ENCODE data around the gene CC2D2A. TPM values are rescaled to one million over a fixed set of nuclear protein-coding genes. Genes with fewer than 3 reads are reported as not detected.

Gene CC2D2A
- total and polyA plus RNA-seq, 10 of the 15 experiments (the other 5 are each of a cell fraction or from before 2014, with no cell fraction given), result 0.04 to 1.1 (median 0.26) TPM

GRCh38 chr4:15502384-15502783 is 32.7 kb downstream of the CC2D2A start:
- POLR2A ChIA-PET, result no interaction called here
- Histone ChIP-seq H4K20me1 (ENCODE audit: control insufficient read depth, insufficient read depth) (no peaks in the 10 kb centered on the region), H3K9me3 (replicated peaks; ENCODE audit: control insufficient read depth, insufficient read depth, low read length) (no peaks in the 10 kb centered on the region), H3K4me1 (ENCODE audit: control insufficient read depth, insufficient read depth, low read length) (no peaks in the 10 kb centered on the region), H3K36me3 (ENCODE audit: control insufficient read depth in 2 of 2, insufficient read depth in 2 of 2, low read length in 1 of 2) (no peaks in the 10 kb centered on the region), H3K4me2 (ENCODE audit: control insufficient read depth, insufficient read depth) (no peak overlapping the region), H2AFZ (ENCODE audit: control insufficient read depth, low read depth, low read length) (no peak overlapping the region), H3K4me3 (no peak overlapping the region), H3K9ac (ENCODE audit: control insufficient read depth, insufficient read depth, low read length) (no peak overlapping the region), H3K27ac (ENCODE audit: control insufficient read depth, insufficient read depth) (no peak overlapping the region), H3K79me2 (ENCODE audit: control insufficient read depth, insufficient read depth, low read length) (no peaks in the 10 kb centered on the region), H3K27me3 (replicated peaks in 1 of 2; ENCODE audit: control insufficient read depth in 2 of 2, insufficient read depth in 2 of 2, low read length in 1 of 2) (no peaks in the 10 kb centered on the region)
- TF ChIP-seq REST (IDR thresholded peaks at IDR 0.05; ENCODE audit: low read depth, low read length), result no peak
- FAIRE-seq, result no peak
- intact Hi-C loops (cut with micrococcal nuclease; ENCODE audit: unreplicated experiment), result no loop called here
- no peak for ATAC-seq
- DNase-seq (ENCODE audit: low read depth, low spot score), result no peak
- in situ Hi-C loops (cut with MboI), result no loop called here
- CTCF ChIA-PET, result no interaction called here
- no TSS peak for BruUV-seq (replicated peaks)
- WGBS (ENCODE audit: insufficient coverage, insufficient replicate concordance, low lambda C conversion rate, missing lambda C conversion rate), result 36% methylated on average over 3 of the region's 3 CpGs
- SMC1A ChIA-PET (ENCODE audit: uncharacterized antibody, unreplicated experiment), result no interaction called here
- RAD21 ChIA-PET (ENCODE audit: unreplicated experiment), result no interaction called here

- no TSS peak for BruUV-seq (replicated peaks)
- H4K20me1 ChIP-seq (ENCODE audit: control insufficient read depth, insufficient read depth), result no peaks in the 10 kb centered on the region
- no peak overlapping the region for H3K27ac ChIP-seq (ENCODE audit: control insufficient read depth, insufficient read depth)
- in situ Hi-C loops (cut with MboI), result no loop called here
- SMC1A ChIA-PET (ENCODE audit: uncharacterized antibody, unreplicated experiment), result no interaction called here
- H3K36me3 ChIP-seq (ENCODE audit: control insufficient read depth in 2 of 2, insufficient read depth in 2 of 2, low read length in 1 of 2), result no peaks in the 10 kb centered on the region
- no peaks in the 10 kb centered on the region for H3K9me3 ChIP-seq (replicated peaks; ENCODE audit: control insufficient read depth, insufficient read depth, low read length)
- no peak overlapping the region for H3K4me2 ChIP-seq (ENCODE audit: control insufficient read depth, insufficient read depth)
- RAD21 ChIA-PET (ENCODE audit: unreplicated experiment), result no interaction called here
- no peaks in the 10 kb centered on the region for H3K27me3 ChIP-seq (replicated peaks in 1 of 2; ENCODE audit: control insufficient read depth in 2 of 2, insufficient read depth in 2 of 2, low read length in 1 of 2)
- no peak overlapping the region for H2AFZ ChIP-seq (ENCODE audit: control insufficient read depth, low read depth, low read length)
- no peaks in the 10 kb centered on the region for H3K4me1 ChIP-seq (ENCODE audit: control insufficient read depth, insufficient read depth, low read length)
- POLR2A ChIA-PET, result no interaction called here
- H3K79me2 ChIP-seq (ENCODE audit: control insufficient read depth, insufficient read depth, low read length), result no peaks in the 10 kb centered on the region
- no peak for ATAC-seq
- WGBS (ENCODE audit: insufficient coverage, insufficient replicate concordance, low lambda C conversion rate, missing lambda C conversion rate), result 0% methylated on average over 1 of the region's 1 CpG
- no peak overlapping the region for H3K9ac ChIP-seq (ENCODE audit: control insufficient read depth, insufficient read depth, low read length)
- CTCF ChIA-PET, result no interaction called here
- H3K4me3 ChIP-seq, result no peak overlapping the region
- DNase-seq (ENCODE audit: low read depth, low spot score), result no peak
- intact Hi-C loops (cut with micrococcal nuclease; ENCODE audit: unreplicated experiment), result no loop called here
- FAIRE-seq, result no peak
- no peak for TF ChIP-seq NFYA (IDR thresholded peaks at IDR 0.05; ENCODE audit: borderline replicate concordance, low read depth, low read length)
- no peak for TF ChIP-seq BMI1 (IDR thresholded peaks at IDR 0.05; ENCODE audit: borderline replicate concordance)
- no peak for TF ChIP-seq TCF7 (IDR thresholded peaks at IDR 0.05; ENCODE audit: borderline replicate concordance)
- TF ChIP-seq SMAD5 (IDR thresholded peaks at IDR 0.05; ENCODE audit: low read depth), result no peak
- TF ChIP-seq ZBTB33 (IDR thresholded peaks at IDR 0.05), result no peak
- TF ChIP-seq CHD4 (IDR thresholded peaks at IDR 0.05), result no peak
- TF ChIP-seq BHLHE40 (IDR thresholded peaks at IDR 0.05; ENCODE audit: borderline replicate concordance in 1 of 2, low read depth in 2 of 2, low read length in 1 of 2), result no peak
- TF ChIP-seq REST (IDR thresholded peaks at IDR 0.05; ENCODE audit: low read depth, low read length), result no peak
- TF ChIP-seq STAT1 (conservative IDR thresholded peaks at IDR 0.05), result no peak
These were observed 34.4 kb downstream of the CC2D2A start for GRCh38 chr4:15504041-15504440.

Data from GM12878 (cell line).